Liver (tissue), 3 donors: ENCODE measurements around the gene TMEM50A.

Experiments used
- ATF3 ChIP-seq: IDR thresholded peaks from 2 replicates; pipeline ENCODE4 v1.6.1; 2016; ENCODE audit warnings: antibody characterized with exemption
- FOXA2 ChIP-seq: IDR thresholded peaks from 2 replicates; pipeline ENCODE4 v1.6.1; 2016; ENCODE audit warnings: antibody characterized with exemption
- JUND ChIP-seq, 2 donors: IDR thresholded peaks; 2 replicates each; pipeline ENCODE4 v1.6.1; 2016; ENCODE audit warnings: antibody characterized with exemption in 2 of 2
- MAX ChIP-seq: IDR thresholded peaks from 2 replicates; pipeline ENCODE4 v1.6.1; 2016; ENCODE audit warnings: antibody characterized with exemption
- RAD21 ChIP-seq, 2 donors: IDR thresholded peaks; 2 replicates each; pipeline ENCODE4 v1.6.1; 2016; ENCODE audit warnings: antibody characterized with exemption in 2 of 2, mild to moderate bottlenecking in 2 of 2
- RXRA ChIP-seq, 2 donors: IDR thresholded peaks; 2 replicates each; pipeline ENCODE4 v1.6.1; 2017 to 2018; ENCODE audit warnings: antibody characterized with exemption in 2 of 2, mild to moderate bottlenecking in 1 of 2
- YY1 ChIP-seq: IDR thresholded peaks from 2 replicates; pipeline ENCODE4 v1.6.1; 2016; ENCODE audit warnings: antibody characterized with exemption, mild to moderate bottlenecking
- TF ChIP-seq, protein P1 (sequence below): fragments of 150-350 bp; IDR thresholded peaks from 2 replicates; pipeline ENCODE4 v1.5.1; 2017; ENCODE audit warnings: improper control_type of control experiment, low read depth, low read length; ENCODE audit not compliant: missing input control
- donor health status: healthy.
- donor health status: healthy.

- TF ChIP-seq ATF3 (no peak), RAD21 (IDR thresholded peaks at IDR 0.05) (no peak), RXRA (IDR thresholded peaks at IDR 0.05) (no peak), YY1 (no peak), MAX (no peak), JUND (IDR thresholded peaks at IDR 0.05) (no peak), FOXA2 (no peak)
- TF ChIP-seq, protein P1, sequence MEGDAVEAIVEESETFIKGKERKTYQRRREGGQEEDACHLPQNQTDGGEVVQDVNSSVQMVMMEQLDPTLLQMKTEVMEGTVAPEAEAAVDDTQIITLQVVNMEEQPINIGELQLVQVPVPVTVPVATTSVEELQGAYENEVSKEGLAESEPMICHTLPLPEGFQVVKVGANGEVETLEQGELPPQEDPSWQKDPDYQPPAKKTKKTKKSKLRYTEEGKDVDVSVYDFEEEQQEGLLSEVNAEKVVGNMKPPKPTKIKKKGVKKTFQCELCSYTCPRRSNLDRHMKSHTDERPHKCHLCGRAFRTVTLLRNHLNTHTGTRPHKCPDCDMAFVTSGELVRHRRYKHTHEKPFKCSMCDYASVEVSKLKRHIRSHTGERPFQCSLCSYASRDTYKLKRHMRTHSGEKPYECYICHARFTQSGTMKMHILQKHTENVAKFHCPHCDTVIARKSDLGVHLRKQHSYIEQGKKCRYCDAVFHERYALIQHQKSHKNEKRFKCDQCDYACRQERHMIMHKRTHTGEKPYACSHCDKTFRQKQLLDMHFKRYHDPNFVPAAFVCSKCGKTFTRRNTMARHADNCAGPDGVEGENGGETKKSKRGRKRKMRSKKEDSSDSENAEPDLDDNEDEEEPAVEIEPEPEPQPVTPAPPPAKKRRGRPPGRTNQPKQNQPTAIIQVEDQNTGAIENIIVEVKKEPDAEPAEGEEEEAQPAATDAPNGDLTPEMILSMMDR = no peak
Measured at GRCh38 chr1:25355841-25356395, 17.8 kb downstream of the TMEM50A start.
